K562 (cell line): ENCODE data around the gene SCP2. TPM values are rescaled to one million over a fixed set of nuclear protein-coding genes. Genes with fewer than 3 reads are reported as not detected.

Source experiments
- ATAC-seq: fragments of 200-7000 bp; cut with Tn5 transposase; 3 replicates; pipeline ENCODE4 v1.9.1; 2020; ENCODE audit warnings: moderate library complexity
- BruUV-seq: library from RNA; stranded (reverse); fragments of 400-500 nt; replicated peaks from 2 replicates; lab custom pipeline; 2021; lab: Mats Ljungman, UMichigan
- CTCF ChIA-PET: fragments of 300-600 bp; formaldehyde crosslinking; extraction: SDS; loops from one replicate; lab custom pipeline; 2021; ENCODE audit warnings: low intra/inter-chr PET ratio; lab: Yijun Ruan, JAX
- POLR2A ChIA-PET: fragments of 300-600, 350-650 bp; sonication (Branson Sonifier 250); formaldehyde crosslinking; extraction: SDS; loops from one replicate; lab custom pipeline; 2021; ENCODE audit warnings: antibody characterized with exemption, inconsistent platforms; lab: Yijun Ruan, JAX
- DNase-seq, 4 experiments: peaks; one replicate each; pipeline versions ENCODE4 v3.0.0 to v3.0.0-alpha.2; 2011 to 2018; ENCODE audit warnings: low spot score in 3 of 4, mixed read lengths in 3 of 4; ENCODE audit errors: extremely low read depth in 1 of 4
- FAIRE-seq: peaks from 2 replicates; lab custom pipeline; 2011; peaks lifted over from hg19 to GRCh38; lab: Jason Lieb, UNC
- H2AFZ ChIP-seq: 2 replicates; pipeline ENCODE4 v1.6.0; 2011; ENCODE audit warnings: low read depth, low read length, control low read depth, inconsistent platforms
- H3K27ac ChIP-seq: fragments of 200-600 bp; 3 replicates; pipeline ENCODE4 v1.8.0; 2011; ENCODE audit warnings: low read depth, mild to moderate bottlenecking, control low read depth, inconsistent platforms, low read length, moderate library complexity, mixed read lengths; ENCODE audit errors: extremely low read depth
- H3K27me3 ChIP-seq, 2 experiments: fragments of 300-600 bp in 1 of 2; 2 replicates in 1 of 2; 3 replicates in 1 of 2; pipeline versions ENCODE4 v1.6.0 to v1.8.0; 2011; ENCODE audit warnings: inconsistent platforms in 2 of 2, low read length in 2 of 2, mild to moderate bottlenecking in 1 of 2, mixed read lengths in 1 of 2, moderate library complexity in 1 of 2; ENCODE audit not compliant: control insufficient read depth in 2 of 2, insufficient read depth in 2 of 2
- H3K36me3 ChIP-seq: fragments of 300-600 bp; 3 replicates; pipeline ENCODE4 v1.8.0; 2011; ENCODE audit warnings: mild to moderate bottlenecking, low read length, inconsistent platforms; ENCODE audit not compliant: control insufficient read depth, insufficient read depth
- H3K4me1 ChIP-seq, 2 experiments: fragments of 200-600 bp in 1 of 2; replicated peaks in 1 of 2; 2 replicates in 1 of 2; 3 replicates in 1 of 2; pipeline versions ENCODE4 v1.5.1 to v1.8.0; 2011; ENCODE audit warnings: inconsistent platforms in 2 of 2, low read length in 2 of 2, mild to moderate bottlenecking in 1 of 2, mixed read lengths in 1 of 2, moderate library complexity in 1 of 2; ENCODE audit not compliant: control insufficient read depth in 2 of 2, insufficient read depth in 2 of 2
- H3K4me2 ChIP-seq: 2 replicates; pipeline ENCODE4 v1.6.1; 2011; ENCODE audit warnings: low read length, control low read depth, inconsistent platforms, mixed read lengths; ENCODE audit not compliant: insufficient read depth
- H3K4me3 ChIP-seq: fragments of 200-600 bp; sonication (generic), shearing (Covaris generic); 2 replicates; pipeline ENCODE4 v1.5.1; 2016; ENCODE audit warnings: control low read depth, inconsistent platforms
- H3K79me2 ChIP-seq: fragments of 200-600 bp; 3 replicates; pipeline ENCODE4 v1.8.0; 2011; ENCODE audit warnings: low read length, inconsistent platforms; ENCODE audit not compliant: control insufficient read depth, insufficient read depth
- H3K9ac ChIP-seq, 2 experiments: 2 replicates each; pipeline versions ENCODE4 v1.6.0 to v1.6.1; 2011; ENCODE audit warnings: low read depth in 2 of 2, low read length in 2 of 2, control low read depth in 1 of 2, inconsistent platforms in 1 of 2, mild to moderate bottlenecking in 1 of 2, mixed read lengths in 1 of 2; ENCODE audit not compliant: insufficient read depth in 1 of 2
- H3K9me1 ChIP-seq: one replicate; pipeline ENCODE4 v1.6.0; 2011; ENCODE audit warnings: inconsistent platforms, mild to moderate bottlenecking, low read length, moderate library complexity; ENCODE audit not compliant: control insufficient read depth, insufficient read depth
- H3K9me3 ChIP-seq: replicated peaks from 2 replicates; pipeline ENCODE4 v1.5.1; 2011; ENCODE audit warnings: low read depth, low read length, inconsistent platforms; ENCODE audit not compliant: control insufficient read depth, insufficient read depth
- H4K20me1 ChIP-seq: replicated peaks from 2 replicates; pipeline ENCODE4 v1.6.1; 2011; ENCODE audit warnings: low read length, inconsistent platforms, mixed read lengths; ENCODE audit not compliant: control insufficient read depth, insufficient read depth
- CHCHD3 ChIP-seq: fragments of 250-450 bp; sonication (Bioruptor Pico); IDR thresholded peaks from 2 replicates; pipeline ENCODE4 v2.1.2; 2022; ENCODE audit warnings: mild to moderate bottlenecking
- ELK1 ChIP-seq: sonication (generic); formaldehyde crosslinking; IDR thresholded peaks from 2 replicates; pipeline ENCODE4 v1.8.1; 2022; ENCODE audit warnings: missing genetic modification reagents
- HIVEP1 ChIP-seq: fragments of 250-450 bp; sonication (Bioruptor Pico); IDR thresholded peaks from 2 replicates; pipeline ENCODE4 v1.4.0; 2020; ENCODE audit warnings: mild to moderate bottlenecking
- HNRNPK ChIP-seq: fragments of 200-400 bp; formaldehyde crosslinking; IDR thresholded peaks from one replicate; pipeline ENCODE4 v1.6.1; 2018; ENCODE audit warnings: mild to moderate bottlenecking, low read depth, low read length; ENCODE audit not compliant: poor library complexity, severe bottlenecking
- TCF7 ChIP-seq: sonication (generic); IDR thresholded peaks from 2 replicates; pipeline ENCODE4 v1.6.1; 2016; ENCODE audit warnings: antibody characterized with exemption, borderline replicate concordance
- TCFL5 ChIP-seq: fragments of 250-450 bp; sonication (Bioruptor Pico); conservative IDR thresholded peaks from 2 replicates; pipeline ENCODE4 v1.6.1; 2021; ENCODE audit warnings: mild to moderate bottlenecking, moderate library complexity, matching md5 sums
- XRCC4 ChIP-seq: IDR thresholded peaks from one replicate; pipeline ENCODE4 v1.6.1; 2011; ENCODE audit not compliant: insufficient read depth, insufficient read length; ENCODE audit errors: extremely low read depth
- ZC3H4 ChIP-seq: sonication (generic); formaldehyde crosslinking; IDR thresholded peaks from 2 replicates; pipeline ENCODE4 v1.9.0; 2021; ENCODE audit warnings: missing genetic modification reagents, borderline replicate concordance
- ZNF511 ChIP-seq: sonication (generic); formaldehyde crosslinking; IDR thresholded peaks from 2 replicates; pipeline ENCODE4 v1.8.0; 2022; ENCODE audit warnings: mild to moderate bottlenecking, missing genetic modification reagents
- ZZZ3 ChIP-seq: fragments of 450-650 bp; IDR thresholded peaks from 2 replicates; pipeline ENCODE4 v1.6.1; 2016; ENCODE audit warnings: antibody characterized with exemption, mild to moderate bottlenecking, moderate library complexity
- WGBS: fragments of 100-300 bp; shearing (Covaris generic); methylation state at CpG from one replicate; pipeline ENCODE4 v1.1.6; 2016; ENCODE audit warnings: low coverage, mixed read lengths; ENCODE audit not compliant: insufficient coverage; ENCODE audit errors: missing lambda C conversion rate; 5-methylcytosine and 5-hydroxymethylcytosine counted together
- in situ Hi-C: fragments of 300-500 bp; cut with MboI; formaldehyde crosslinking; loops from 4 replicates; pipeline ENCODE4 v1.15.0; 2018; ENCODE audit warnings: inconsistent platforms, mixed read lengths
- intact Hi-C: fragments of 100-400 bp; cut with micrococcal nuclease; formaldehyde crosslinking; loops from 2 replicates; pipeline ENCODE4 v1.14.2; 2022
- polyA plus RNA-seq, 8 experiments: library from polyadenylated mRNA; depleted of rRNA in 4 of 8; stranded (reverse) in 5 of 8; unstranded in 3 of 8; fragments of >200 nt; fragmentation: Nextera tagmentation in 2 of 8; fragmentation: Illumina TruSeq in 1 of 8; extraction: Ambion mirVana in 2 of 8; extraction: Trizol in 1 of 8; gene quantifications; 2 replicates each; pipeline versions ENCODE4 v1.2.1 to v1.2.3, GENCODE V29; 2011 to 2014; ENCODE audit warnings: inconsistent platforms in 1 of 8, missing spikeins in 1 of 8
- total RNA-seq, 7 experiments: library from RNA; depleted of rRNA in 6 of 7; stranded (reverse); fragments of >200 nt in 6 of 7; fragmentation: Illumina TruSeq in 2 of 7; extraction: Trizol in 2 of 7; gene quantifications; 2 replicates each; pipeline versions ENCODE4 v1.2.1 to v1.2.3, GENCODE V29; 2011 to 2021; ENCODE audit warnings: low replicate concordance in 1 of 7

Gene SCP2
- total and polyA plus RNA-seq, 9 of the 15 experiments (the other 6 are each of a cell fraction or from before 2014, with no cell fraction given) = 63.8 to 258 (median 106) TPM

- no peaks in the 10 kb centered on the region for H3K9me3 ChIP-seq
- DNase-seq = no peak
- ChIA-PET POLR2A (interaction anchor here (0.6 to 1.5 kb wide), 3 partner anchors 14 to 169 kb away, joined by 3 to 5 read pairs (median 4); no protein-coding TSS in a partner anchor), CTCF (no interaction called here)
- no TSS peak for BruUV-seq
- no peaks in the 10 kb centered on the region for H3K27me3 ChIP-seq
- peaks cover 4% of the 10 kb centered on the region; the same call in 1 of the 3 replicates for H3K36me3 ChIP-seq
- no peaks in the 10 kb centered on the region for H3K9me1 ChIP-seq
- H3K27ac ChIP-seq = peak overlapping the region; percentile 46; the same call in 1 of the 3 replicates
- TF ChIP-seq TCF7 (no peak), ZZZ3 (no peak), HNRNPK (no peak), TCFL5 (CRISPR knock-in tag) (no peak), CHCHD3 (no peak), ZC3H4 (no peak), XRCC4 (no peak), ZNF511 (no peak), ELK1 (CRISPR knock-in tag) (no peak), HIVEP1 (CRISPR knock-in tag) (no peak)
- intact Hi-C loops = no loop called here
- no peak for FAIRE-seq
- no peak overlapping the region for H3K4me3 ChIP-seq
- H3K4me2 ChIP-seq = no peak overlapping the region
- peak; percentile 2; the same call in 1 of the 3 replicates for ATAC-seq
- H3K79me2 ChIP-seq = no peaks in the 10 kb centered on the region
- peaks cover 46 to 50% of the 10 kb centered on the region in 2 experiments for H3K4me1 ChIP-seq
- peak overlapping the region; percentile 72 for H2AFZ ChIP-seq
- WGBS = 87% methylated on average over 6 of the region's 10 CpGs
- in situ Hi-C loops = loop anchor here (25.0 kb wide), 1 partner anchor 276 kb away; the partner anchor contains the start of gene CPT2
- H3K9ac ChIP-seq = peak overlapping the region; percentile 29 to 68; a peak in 2 of 4 replicates
- no peaks in the 10 kb centered on the region for H4K20me1 ChIP-seq
These were observed 15.5 kb upstream of the SCP2 start for GRCh38 chr1:52911541-52911940.
